Measurements from ENCODE around the gene ADSS1.

DNA sequence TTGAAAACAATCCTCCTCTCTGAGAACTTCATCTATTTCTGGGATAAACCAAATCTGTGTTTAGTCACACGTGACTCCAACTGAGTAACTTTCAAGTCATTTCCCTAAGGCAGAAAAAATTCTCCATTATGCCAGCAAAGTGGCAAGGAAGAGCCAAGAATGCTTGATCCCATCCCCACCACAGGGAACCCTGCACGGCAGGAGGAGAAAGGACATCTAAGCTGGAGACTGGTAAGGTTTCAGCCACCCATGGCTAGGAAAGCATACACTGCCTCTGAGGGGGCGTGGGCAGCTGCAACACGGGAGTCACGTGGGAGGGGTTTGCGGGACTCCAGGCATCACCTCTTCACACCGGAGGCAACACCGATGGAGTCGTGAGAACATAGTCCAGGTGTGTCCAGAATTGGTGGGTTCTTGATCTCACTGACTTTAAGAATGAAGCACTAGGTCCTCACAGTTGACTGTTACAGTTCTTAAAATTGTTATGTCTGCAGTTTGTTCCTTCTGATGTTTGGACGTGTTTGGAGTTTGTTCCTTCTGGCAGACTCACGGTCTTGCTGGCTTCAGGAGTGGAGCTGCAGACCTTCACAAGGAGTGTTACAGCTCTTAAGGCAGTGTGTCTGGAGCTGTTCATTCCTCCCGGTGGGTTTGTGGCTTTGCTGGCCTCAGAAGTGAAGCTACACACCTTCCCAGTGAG is 26.2 kb downstream of the ADSS1 start:
- TF ChIP-seq, protein P1, sequence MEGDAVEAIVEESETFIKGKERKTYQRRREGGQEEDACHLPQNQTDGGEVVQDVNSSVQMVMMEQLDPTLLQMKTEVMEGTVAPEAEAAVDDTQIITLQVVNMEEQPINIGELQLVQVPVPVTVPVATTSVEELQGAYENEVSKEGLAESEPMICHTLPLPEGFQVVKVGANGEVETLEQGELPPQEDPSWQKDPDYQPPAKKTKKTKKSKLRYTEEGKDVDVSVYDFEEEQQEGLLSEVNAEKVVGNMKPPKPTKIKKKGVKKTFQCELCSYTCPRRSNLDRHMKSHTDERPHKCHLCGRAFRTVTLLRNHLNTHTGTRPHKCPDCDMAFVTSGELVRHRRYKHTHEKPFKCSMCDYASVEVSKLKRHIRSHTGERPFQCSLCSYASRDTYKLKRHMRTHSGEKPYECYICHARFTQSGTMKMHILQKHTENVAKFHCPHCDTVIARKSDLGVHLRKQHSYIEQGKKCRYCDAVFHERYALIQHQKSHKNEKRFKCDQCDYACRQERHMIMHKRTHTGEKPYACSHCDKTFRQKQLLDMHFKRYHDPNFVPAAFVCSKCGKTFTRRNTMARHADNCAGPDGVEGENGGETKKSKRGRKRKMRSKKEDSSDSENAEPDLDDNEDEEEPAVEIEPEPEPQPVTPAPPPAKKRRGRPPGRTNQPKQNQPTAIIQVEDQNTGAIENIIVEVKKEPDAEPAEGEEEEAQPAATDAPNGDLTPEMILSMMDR (IDR thresholded peaks at IDR 0.05), result no peak
- TF ChIP-seq POLR2A (IDR thresholded peaks at IDR 0.05), result no peak
- no peak for TF ChIP-seq EP300 (IDR thresholded peaks at IDR 0.05)
- TF ChIP-seq POLR2AphosphoS5 (IDR thresholded peaks at IDR 0.05), result no peak

All from suprapubic skin (tissue), 4 donors.